Psoas muscle (tissue), 8 donors: Measurements from ENCODE around the gene OR2G2. TPM values are rescaled to one million over a fixed set of nuclear protein-coding genes. Genes with fewer than 3 reads are reported as not detected.

ENCODE experiments used
- ATAC-seq, 4 donors: fragments of 200-7000 bp; cut with Tn5 transposase; one replicate each; pipeline ENCODE4 v1.9.1; 2020; ENCODE audit warnings: moderate library complexity in 3 of 4, mild to moderate bottlenecking in 2 of 4
- DNase-seq, 2 donors: peaks; one replicate each; pipeline ENCODE4 v3.0.0-alpha.2; 2020
- H3K27ac ChIP-seq: fragments of 200-600 bp; one replicate; pipeline ENCODE4 v1.8.0; 2022
- H3K27me3 ChIP-seq, 3 donors: fragments of 200-600 bp in 1 of 3; one replicate each; pipeline versions ENCODE4 v1.6.1 to v1.8.0; 2013 to 2022; ENCODE audit warnings: low read length in 2 of 3, mild to moderate bottlenecking in 2 of 3, moderate library complexity in 1 of 3; ENCODE audit not compliant: insufficient read depth in 3 of 3
- H3K36me3 ChIP-seq, 2 donors: fragments of 200-600 bp in 1 of 2; one replicate each; pipeline versions ENCODE4 v1.6.1 to v1.8.0; 2013 to 2022; ENCODE audit warnings: low read depth in 1 of 2, mild to moderate bottlenecking in 1 of 2, moderate library complexity in 1 of 2; ENCODE audit not compliant: insufficient read depth in 1 of 2
- H3K4me1 ChIP-seq: fragments of 200-600 bp; one replicate; pipeline ENCODE4 v1.8.0; 2022
- H3K4me3 ChIP-seq: fragments of 200-600 bp; one replicate; pipeline ENCODE4 v1.8.0; 2022; ENCODE audit warnings: mild to moderate bottlenecking
- H3K9me3 ChIP-seq: fragments of 200-600 bp; one replicate; pipeline ENCODE4 v1.8.0; 2022
- WGBS, 3 donors: extraction: QIAGEN DNeasy Blood & Tissue Kit; methylation state at CpG; one replicate each; pipeline versions ENCODE4 v1.1.6 to v1.1.7; 2013; 5-methylcytosine and 5-hydroxymethylcytosine counted together
- intact Hi-C, 2 donors: fragments of 100-400 bp; cut with DNase I; formaldehyde crosslinking; loops; one replicate each; pipeline versions ENCODE4 v1.11.0 to v1.14.2; 2022
- polyA plus RNA-seq, 3 donors: library from polyadenylated mRNA; stranded (reverse); fragments of 200-250 nt; gene quantifications; one replicate each; pipeline ENCODE4 v1.2.3, GENCODE V29; 2013
- total RNA-seq, 4 donors: library from RNA; stranded (reverse); fragmentation: NEBNext Ultra II Directional in 2 of 4; extraction: Animal tissue kit (Norgen Biotek cat#: 25700) in 2 of 4; gene quantifications; one replicate each; pipeline versions ENCODE4 v1.2.1 to v1.2.4, GENCODE V29; 2021 to 2023
- TF ChIP-seq, protein P1 (sequence below): fragments of 200-600 bp; IDR thresholded peaks from one replicate; pipeline ENCODE4 v1.8.0; 2022; ENCODE audit warnings: antibody characterized with exemption
- donor health status: healthy with polysubstance abuse.
- donor health status: DM: no; HTN: no; CAD: no; lungs with moderate emphysema.
- donor health status: Bipolar disorder and iron deficiency.
- donor health status: healthy.
- donor health status: DM: yes; HTN: yes; CAD: no.
- donor health status: DM: no; HTN: no; CAD: no.
- donor health status: DM: no; HTN: no; CAD: no.
- donor health status: DM: yes; HTN: yes; CAD: no.

Gene OR2G2
- total and polyA plus RNA-seq, 7 donors: not detected

DNA sequence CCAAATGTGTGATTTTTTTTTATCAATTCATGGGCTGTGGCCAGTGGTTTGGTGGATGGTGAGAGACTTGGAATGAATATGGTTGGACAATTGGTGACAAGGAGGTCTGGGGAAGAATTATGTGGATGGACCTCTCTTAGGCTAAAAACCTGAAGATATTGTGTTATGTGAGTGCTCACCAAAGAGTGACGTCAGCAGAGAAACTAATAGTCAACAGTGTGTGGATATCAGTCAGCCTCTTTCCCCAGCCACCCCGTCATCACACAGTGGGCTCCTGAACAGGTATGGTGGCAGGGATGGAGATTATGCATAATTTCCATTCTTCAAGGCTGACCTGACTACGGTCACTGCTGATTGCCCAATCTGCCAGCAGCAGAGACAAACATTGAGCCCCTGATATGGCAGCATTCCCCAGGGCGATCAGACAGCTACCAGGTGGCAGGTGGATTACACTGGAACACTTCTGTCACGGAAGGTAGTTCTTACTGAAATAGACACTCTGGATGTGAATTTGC is 9.2 kb upstream of the OR2G2 start:
- no peaks in the 10 kb centered on the region for H3K9me3 ChIP-seq
- no peaks in the 10 kb centered on the region for H3K27me3 ChIP-seq
- H3K4me3 ChIP-seq: no peak overlapping the region
- DNase-seq (no peak), ATAC-seq (no peak)
- intact Hi-C loops: no loop called here
- TF ChIP-seq, protein P1, sequence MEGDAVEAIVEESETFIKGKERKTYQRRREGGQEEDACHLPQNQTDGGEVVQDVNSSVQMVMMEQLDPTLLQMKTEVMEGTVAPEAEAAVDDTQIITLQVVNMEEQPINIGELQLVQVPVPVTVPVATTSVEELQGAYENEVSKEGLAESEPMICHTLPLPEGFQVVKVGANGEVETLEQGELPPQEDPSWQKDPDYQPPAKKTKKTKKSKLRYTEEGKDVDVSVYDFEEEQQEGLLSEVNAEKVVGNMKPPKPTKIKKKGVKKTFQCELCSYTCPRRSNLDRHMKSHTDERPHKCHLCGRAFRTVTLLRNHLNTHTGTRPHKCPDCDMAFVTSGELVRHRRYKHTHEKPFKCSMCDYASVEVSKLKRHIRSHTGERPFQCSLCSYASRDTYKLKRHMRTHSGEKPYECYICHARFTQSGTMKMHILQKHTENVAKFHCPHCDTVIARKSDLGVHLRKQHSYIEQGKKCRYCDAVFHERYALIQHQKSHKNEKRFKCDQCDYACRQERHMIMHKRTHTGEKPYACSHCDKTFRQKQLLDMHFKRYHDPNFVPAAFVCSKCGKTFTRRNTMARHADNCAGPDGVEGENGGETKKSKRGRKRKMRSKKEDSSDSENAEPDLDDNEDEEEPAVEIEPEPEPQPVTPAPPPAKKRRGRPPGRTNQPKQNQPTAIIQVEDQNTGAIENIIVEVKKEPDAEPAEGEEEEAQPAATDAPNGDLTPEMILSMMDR: no peak
- H3K36me3 ChIP-seq: no peaks in the 10 kb centered on the region
- no peak overlapping the region for H3K27ac ChIP-seq
- no peaks in the 10 kb centered on the region for H3K4me1 ChIP-seq
- 72 to 81% (median 74%) methylated on average over 5 of the region's 5 CpGs for WGBS, 3 donors

DNA sequence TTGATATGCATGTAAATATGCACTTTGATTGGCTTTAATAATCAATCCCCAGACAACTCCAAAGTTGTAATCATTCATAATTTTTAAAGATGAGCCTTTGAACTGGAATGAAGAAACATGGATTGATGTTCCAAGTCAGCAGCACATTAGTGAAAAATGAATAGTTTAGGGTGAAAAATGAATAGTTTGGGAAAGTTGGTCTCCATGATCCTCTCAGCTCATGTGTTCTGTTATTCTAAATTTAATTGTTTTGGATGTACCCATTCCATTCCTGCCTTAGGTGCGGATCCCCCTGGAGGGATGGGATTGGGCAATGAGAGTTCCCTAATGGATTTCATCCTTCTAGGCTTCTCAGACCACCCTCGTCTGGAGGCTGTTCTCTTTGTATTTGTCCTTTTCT is 17.1 kb downstream of the OR2G2 start, which contains the start of gene OR2G3:
Gene OR2G3, plus strand, starts transcription at position 301 of the 400 bp plus-strand sequence. Its CDS starts 0 bp downstream, at position 301.
- DNase-seq (no peak), ATAC-seq (no peak)
- Histone ChIP-seq H3K4me3 (no peak within 1 kb of the TSS), H3K27me3 (no peaks in the 10 kb centered on the region), H3K4me1 (no peaks in the 10 kb centered on the region), H3K27ac (no peak within 1 kb of the TSS), H3K9me3 (peaks cover 6% of the 10 kb centered on the region), H3K36me3 (no peaks in the 10 kb centered on the region)
- intact Hi-C loops: no loop called here
- WGBS, 3 donors: 62 to 75% (median 72%) methylated on average over 2 of the region's 2 CpGs
- TF ChIP-seq, protein P1: no peak

DNA sequence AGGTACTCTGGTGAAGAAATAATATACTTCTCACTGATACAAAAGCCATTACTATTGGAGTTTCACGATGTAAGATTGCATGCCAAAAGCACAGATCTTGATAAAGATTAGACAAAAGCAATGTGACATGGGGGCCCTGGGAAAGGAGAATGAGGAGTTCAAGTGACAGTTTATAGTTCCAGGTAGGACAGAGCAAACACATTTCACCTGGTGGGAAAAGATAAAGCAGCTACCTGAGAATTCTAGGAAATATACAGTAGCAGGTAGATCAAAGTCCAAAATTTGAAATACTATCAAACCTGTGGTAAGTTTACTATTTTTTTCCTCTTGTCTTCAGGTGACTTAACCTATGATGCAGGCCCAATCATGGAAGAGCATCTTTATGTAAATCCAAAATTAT is 25.2 kb downstream of the OR2G2 start:
- no peak for DNase-seq
- Histone ChIP-seq H3K36me3 (no peaks in the 10 kb centered on the region), H3K9me3 (peaks cover 7% of the 10 kb centered on the region), H3K27ac (no peak overlapping the region), H3K4me1 (no peaks in the 10 kb centered on the region), H3K27me3 (no peaks in the 10 kb centered on the region), H3K4me3 (no peak overlapping the region)
- WGBS, 3 donors: 67 to 80% (median 77%) methylated on average over 1 of the region's 1 CpG
- intact Hi-C loops: no loop called here
- ATAC-seq: no peak
- TF ChIP-seq, protein P1: no peak

DNA sequence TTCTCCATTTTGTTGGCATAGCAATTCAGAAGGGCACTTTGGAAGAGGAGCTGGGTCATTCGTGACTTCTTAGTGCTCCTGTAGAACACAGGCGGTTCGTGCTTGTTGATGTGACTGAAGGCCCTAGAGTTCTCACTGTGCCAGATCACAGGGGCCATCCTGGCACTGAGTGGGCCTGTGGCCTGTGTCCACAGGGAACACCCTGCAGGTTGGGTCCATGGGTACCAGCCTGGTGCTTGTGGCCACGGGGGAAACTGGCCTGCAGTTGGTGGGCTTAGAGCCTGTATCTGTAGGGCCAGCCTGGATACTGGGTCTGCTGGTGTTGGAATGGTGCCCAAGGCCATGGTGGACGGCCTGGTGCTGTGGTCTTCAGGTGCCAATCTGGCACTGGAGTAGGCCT is 26.5 kb downstream of the OR2G2 start:
- Histone ChIP-seq H3K4me1 (no peaks in the 10 kb centered on the region), H3K9me3 (peaks cover 4% of the 10 kb centered on the region), H3K27me3 (no peaks in the 10 kb centered on the region), H3K27ac (no peak overlapping the region), H3K4me3 (no peak overlapping the region), H3K36me3 (no peaks in the 10 kb centered on the region)
- ATAC-seq (no peak), DNase-seq (no peak)
- TF ChIP-seq, protein P1: no peak
- intact Hi-C loops: no loop called here
- 73 to 78% (median 75%) methylated on average over 5 of the region's 5 CpGs for WGBS, 3 donors

DNA sequence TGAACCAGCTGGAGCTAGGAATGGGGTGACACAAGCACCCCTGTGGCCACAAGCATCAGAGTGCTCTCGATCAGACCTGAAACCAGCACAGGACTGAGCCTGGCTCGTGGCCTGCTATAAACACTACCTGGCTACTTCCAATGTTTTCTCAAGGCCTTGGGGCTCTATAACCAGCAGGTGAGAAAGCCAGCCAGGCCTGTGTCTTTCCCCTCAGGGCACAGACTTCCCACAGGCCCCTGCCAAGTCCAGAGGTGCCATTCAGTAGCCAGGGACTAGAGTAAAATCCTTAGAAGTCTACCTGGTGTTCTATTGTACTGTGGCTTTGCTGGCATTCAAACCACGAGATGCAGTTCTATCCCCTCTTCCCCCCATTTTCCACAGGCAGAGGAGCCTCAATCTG is 39.8 kb downstream of the OR2G2 start:
- intact Hi-C loops: no loop called here
- Histone ChIP-seq H3K4me3 (no peak overlapping the region), H3K27me3 (peaks cover 0 to 2% (median 0%) of the 10 kb centered on the region in 3 donors), H3K4me1 (no peaks in the 10 kb centered on the region), H3K27ac (no peak overlapping the region), H3K36me3 (no peaks in the 10 kb centered on the region), H3K9me3 (peaks cover 6% of the 10 kb centered on the region)
- no peak for ATAC-seq
- DNase-seq: no peak
- TF ChIP-seq, protein P1: no peak
- 44 to 51% (median 45%) methylated on average over 3 of the region's 3 CpGs for WGBS, 3 donors
